Measurements from ENCODE around the gene SCGB1A1.

SCGB1A1 gene

GRCh38 chr11:62450543-62451240 lies 31.9 kb downstream of the SCGB1A1 start:
- DNase-seq, result no peak

GRCh38 chr11:62451241-62451621 lies 32.4 kb downstream of the SCGB1A1 start:
- DNase-seq, result no peak

DNA sequence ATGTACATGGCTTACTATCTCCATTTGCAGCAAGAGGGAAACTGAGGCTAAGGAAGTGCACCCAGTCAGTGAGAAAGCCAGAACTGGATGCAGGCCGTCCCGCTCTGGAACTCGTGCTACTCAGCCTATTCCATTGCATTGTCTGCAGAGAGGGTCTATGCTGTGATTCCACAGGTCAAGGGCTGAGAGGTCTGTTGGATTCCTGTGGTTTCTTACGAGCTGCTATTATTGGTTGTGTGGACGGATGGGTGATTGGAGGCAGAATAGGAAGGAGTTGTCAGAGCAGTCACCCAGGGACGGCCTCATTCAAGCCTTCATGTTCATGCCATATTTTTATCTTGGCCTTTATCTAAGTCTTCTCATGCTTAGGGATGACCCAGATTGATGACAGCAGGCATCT lies 33.4 kb downstream of the SCGB1A1 start:
- DNase-seq, result no peak

GRCh38 chr11:62452839-62453468 lies 34.1 kb downstream of the SCGB1A1 start:
- DNase-seq, result no peak

GRCh38 chr11:62456630-62457029 lies 37.8 kb downstream of the SCGB1A1 start:
- no peak for DNase-seq

- peak in 1 of 2 donors; percentile 62 for DNase-seq
Observed at GRCh38 chr11:62457478-62457877, 38.6 kb downstream of the SCGB1A1 start.

- DNase-seq, result no peak
Observed at GRCh38 chr11:62458212-62459002, 39.6 kb downstream of the SCGB1A1 start.

GRCh38 chr11:62459080-62459479 lies 40.2 kb downstream of the SCGB1A1 start:
- DNase-seq, result peak; percentile 55 to 76

DNA sequence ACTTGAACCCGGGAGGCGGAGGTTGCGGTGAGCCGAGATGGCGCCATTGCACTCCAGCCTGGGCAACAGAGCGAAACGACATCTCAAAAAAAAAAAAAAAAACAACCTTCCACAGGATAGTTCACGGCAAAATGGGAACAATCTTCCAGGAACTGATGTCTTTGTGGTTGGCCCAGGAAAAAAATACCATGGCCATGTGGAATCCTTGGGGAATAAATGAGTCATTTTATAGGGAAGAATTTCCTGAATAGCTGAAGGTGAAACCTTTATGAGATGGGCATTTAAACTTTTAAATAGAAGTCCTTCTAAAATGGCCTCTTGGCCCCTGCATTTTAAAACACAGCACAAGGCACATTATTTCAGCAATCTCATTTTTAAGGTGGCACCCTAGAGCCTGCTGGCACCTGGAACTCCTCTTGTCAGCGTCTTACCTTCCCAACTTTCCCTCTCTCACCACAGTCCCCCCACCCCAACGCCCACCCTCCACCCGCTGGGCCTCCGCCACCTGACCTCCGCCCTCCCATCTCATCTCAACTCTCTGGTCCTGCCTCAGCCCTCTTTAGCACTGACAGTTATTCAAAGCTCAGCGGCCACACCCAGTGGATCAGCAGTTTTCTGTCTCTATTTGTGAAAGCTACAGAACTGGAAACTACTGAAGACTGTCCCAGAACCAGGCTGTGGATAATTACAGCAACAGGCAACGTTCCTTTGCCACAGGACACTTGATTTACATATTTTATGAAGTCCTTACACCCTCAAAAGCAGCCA lies 43.1 kb downstream of the SCGB1A1 start:
- peak; percentile 21 to 23 for DNase-seq

- no peak for DNase-seq
Observed at GRCh38 chr11:62462508-62462892, 43.7 kb downstream of the SCGB1A1 start.

DNA sequence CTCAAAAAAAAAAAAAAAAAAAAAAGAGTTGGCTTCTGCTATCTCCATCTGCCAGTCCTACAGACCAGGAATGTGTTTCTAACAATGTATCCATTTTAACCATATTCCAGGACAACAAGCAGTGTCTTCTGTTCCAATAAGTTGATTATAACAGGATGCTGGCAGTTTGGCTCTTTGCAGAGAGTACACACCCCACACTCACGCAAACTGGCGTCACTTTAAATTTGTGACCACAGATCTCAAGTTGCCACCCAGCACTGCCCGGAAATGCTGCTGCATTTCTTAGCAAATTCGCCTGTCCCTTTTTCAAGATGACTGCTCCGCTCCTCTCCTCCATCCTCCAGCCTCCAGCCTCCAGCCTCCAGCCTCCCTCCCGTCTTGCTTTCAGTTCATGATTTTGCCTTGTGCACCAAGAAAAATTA lies 44.3 kb downstream of the SCGB1A1 start:
- no peak for DNase-seq

DNA sequence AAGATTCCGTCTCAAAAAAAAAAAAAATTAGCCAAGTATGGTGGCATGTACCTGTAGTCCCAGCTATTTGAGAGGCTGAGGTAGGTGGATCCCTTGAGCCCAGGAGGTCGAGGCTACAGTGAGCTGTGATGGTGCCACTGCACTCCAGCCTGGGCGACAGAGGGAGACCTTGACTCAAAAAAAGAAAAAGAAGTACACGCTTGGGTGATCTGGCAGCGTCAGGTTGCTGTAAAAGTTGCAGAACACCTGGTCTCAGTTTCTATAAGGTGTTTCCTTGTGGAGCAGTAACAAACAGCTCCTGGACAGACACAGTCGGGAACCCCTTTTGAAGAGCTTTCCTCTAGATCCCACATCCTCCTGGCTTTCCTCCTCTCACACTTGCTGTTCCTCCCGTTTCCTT lies 45.8 kb downstream of the SCGB1A1 start:
- DNase-seq, result no peak

- DNase-seq, result no peak
Observed at GRCh38 chr11:62466444-62466843, 47.6 kb downstream of the SCGB1A1 start.

GRCh38 chr11:62468577-62468976 lies 49.7 kb downstream of the SCGB1A1 start:
- DNase-seq, result no peak

GRCh38 chr11:62471603-62472002 lies 52.8 kb downstream of the SCGB1A1 start:
- no peak for DNase-seq

- DNase-seq, result peak in 1 of 2 donors; percentile 39
Observed at GRCh38 chr11:62472063-62472884, 53.4 kb downstream of the SCGB1A1 start.
